Bronchial epithelial cell (primary cell): ENCODE results near the gene AGPAT1. TPM values are rescaled to one million over a fixed set of nuclear protein-coding genes. Genes with fewer than 3 reads are reported as not detected.

Source experiments
- DNase-seq: peaks from one replicate; pipeline ENCODE4 v3.0.0-alpha.2; 2010; ENCODE audit warnings: low read depth
- FAIRE-seq: peaks from 2 replicates; lab custom pipeline; 2011; peaks lifted over from hg19 to GRCh38; lab: Jason Lieb, UNC
- H3K27me3 ChIP-seq: 2 replicates; pipeline ENCODE4 v1.5.1; 2011; ENCODE audit warnings: low read length; ENCODE audit not compliant: control insufficient read depth, insufficient read depth
- H3K36me3 ChIP-seq: 2 replicates; pipeline ENCODE4 v1.5.1; 2011; ENCODE audit warnings: low read length; ENCODE audit not compliant: control insufficient read depth, insufficient read depth
- H3K4me3 ChIP-seq: 2 replicates; pipeline ENCODE4 v1.5.1; 2011; ENCODE audit warnings: mild to moderate bottlenecking, low read depth, low read length, control low read depth
- total RNA-seq: library from RNA; depleted of rRNA; stranded (reverse); fragments of >200 nt; gene quantifications from 2 replicates; pipeline ENCODE4 v1.2.1, GENCODE V29; 2014
- TF ChIP-seq, protein P1 (sequence below): IDR thresholded peaks from 2 replicates; pipeline ENCODE4 v1.5.1; 2011; ENCODE audit warnings: mild to moderate bottlenecking, moderate library complexity, low read length, control low read depth, inconsistent platforms; ENCODE audit not compliant: insufficient read depth, severe bottlenecking

Gene AGPAT1
- total RNA-seq, 1 donor from 2014 or later: 5.8 TPM

DNA sequence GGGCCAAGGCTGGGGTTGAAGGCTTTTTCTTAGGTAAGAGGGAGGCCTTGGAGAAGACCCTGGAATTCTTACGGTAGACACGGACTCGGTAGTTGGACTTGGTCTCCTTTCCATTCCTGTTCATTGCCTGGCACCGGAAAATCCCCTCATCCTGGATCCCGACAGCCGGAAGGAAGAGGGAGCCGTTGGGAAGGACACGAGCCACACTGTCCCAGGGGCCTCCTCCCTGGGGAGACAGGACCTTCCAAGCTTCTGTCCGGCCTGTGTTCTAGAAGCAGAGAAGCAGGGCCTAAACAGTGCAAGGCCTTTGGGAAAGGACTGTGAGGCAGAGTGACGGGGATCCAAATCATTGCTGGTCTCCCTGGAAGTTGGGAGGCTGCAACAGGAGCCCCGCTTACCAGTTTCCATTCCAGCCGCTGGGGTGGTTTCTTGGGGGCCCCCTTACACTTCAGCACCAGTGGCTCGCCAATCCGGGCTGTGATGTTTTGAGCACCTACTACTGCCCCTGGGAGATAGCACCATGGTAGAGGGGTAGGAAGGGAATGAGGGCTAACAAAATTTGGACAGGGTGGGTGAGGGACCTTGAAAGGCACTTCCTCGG lies 7.7 kb upstream of the AGPAT1 start:
- FAIRE-seq (no peak), DNase-seq (no peak)
- TF ChIP-seq, protein P1, sequence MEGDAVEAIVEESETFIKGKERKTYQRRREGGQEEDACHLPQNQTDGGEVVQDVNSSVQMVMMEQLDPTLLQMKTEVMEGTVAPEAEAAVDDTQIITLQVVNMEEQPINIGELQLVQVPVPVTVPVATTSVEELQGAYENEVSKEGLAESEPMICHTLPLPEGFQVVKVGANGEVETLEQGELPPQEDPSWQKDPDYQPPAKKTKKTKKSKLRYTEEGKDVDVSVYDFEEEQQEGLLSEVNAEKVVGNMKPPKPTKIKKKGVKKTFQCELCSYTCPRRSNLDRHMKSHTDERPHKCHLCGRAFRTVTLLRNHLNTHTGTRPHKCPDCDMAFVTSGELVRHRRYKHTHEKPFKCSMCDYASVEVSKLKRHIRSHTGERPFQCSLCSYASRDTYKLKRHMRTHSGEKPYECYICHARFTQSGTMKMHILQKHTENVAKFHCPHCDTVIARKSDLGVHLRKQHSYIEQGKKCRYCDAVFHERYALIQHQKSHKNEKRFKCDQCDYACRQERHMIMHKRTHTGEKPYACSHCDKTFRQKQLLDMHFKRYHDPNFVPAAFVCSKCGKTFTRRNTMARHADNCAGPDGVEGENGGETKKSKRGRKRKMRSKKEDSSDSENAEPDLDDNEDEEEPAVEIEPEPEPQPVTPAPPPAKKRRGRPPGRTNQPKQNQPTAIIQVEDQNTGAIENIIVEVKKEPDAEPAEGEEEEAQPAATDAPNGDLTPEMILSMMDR: no peak
- H3K27me3 ChIP-seq: no peaks in the 10 kb centered on the region
- H3K4me3 ChIP-seq: no peak overlapping the region
- peaks cover 19% of the 10 kb centered on the region for H3K36me3 ChIP-seq

DNA sequence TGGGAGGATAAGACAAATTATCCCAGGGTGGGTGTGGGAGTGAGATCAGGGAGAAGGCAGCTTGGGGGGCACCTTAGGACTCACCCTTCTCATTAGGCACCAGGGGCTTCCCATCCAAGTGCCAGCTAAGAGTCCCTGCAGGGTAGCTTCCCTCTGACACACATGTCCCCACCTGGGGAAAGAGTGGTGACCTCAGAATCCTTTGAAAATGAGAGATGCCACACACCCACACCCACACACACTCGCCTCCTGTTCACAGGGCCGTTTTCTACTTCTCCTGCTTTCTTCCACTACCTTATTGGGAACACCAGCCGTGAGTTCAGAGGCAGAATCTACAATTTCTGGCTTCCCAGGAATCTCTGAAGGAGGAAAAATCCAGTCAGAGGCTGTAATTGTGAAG lies 7.1 kb upstream of the AGPAT1 start:
- FAIRE-seq (no peak), DNase-seq (no peak)
- Histone ChIP-seq H3K4me3 (no peak overlapping the region), H3K27me3 (no peaks in the 10 kb centered on the region), H3K36me3 (peaks cover 18% of the 10 kb centered on the region)
- TF ChIP-seq, protein P1: no peak

DNA sequence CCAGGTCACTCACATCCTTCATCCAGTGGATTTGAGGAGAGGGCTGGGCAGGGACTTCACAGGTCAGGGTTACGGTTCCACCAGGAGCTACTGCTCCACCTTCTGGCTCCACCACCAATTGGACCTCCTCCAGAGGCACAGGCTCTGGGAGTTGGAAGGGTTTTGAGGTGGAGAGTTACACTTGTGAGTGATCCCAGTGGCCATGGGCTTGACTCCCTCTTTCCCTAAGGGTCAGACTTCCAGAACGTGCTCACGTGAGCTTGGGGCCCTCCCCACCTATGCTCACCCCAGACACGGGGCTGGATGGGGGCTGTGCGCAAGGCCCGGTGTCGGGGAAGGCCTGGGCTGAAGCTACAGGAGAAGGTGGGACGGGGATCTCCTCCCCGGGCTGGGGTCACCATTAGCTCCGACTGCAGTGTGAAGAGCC lies 6.7 kb upstream of the AGPAT1 start:
- Histone ChIP-seq H3K27me3 (no peaks in the 10 kb centered on the region), H3K36me3 (peaks cover 16% of the 10 kb centered on the region), H3K4me3 (no peak overlapping the region)
- DNase-seq (no peak), FAIRE-seq (no peak)
- TF ChIP-seq, protein P1: no peak

DNA sequence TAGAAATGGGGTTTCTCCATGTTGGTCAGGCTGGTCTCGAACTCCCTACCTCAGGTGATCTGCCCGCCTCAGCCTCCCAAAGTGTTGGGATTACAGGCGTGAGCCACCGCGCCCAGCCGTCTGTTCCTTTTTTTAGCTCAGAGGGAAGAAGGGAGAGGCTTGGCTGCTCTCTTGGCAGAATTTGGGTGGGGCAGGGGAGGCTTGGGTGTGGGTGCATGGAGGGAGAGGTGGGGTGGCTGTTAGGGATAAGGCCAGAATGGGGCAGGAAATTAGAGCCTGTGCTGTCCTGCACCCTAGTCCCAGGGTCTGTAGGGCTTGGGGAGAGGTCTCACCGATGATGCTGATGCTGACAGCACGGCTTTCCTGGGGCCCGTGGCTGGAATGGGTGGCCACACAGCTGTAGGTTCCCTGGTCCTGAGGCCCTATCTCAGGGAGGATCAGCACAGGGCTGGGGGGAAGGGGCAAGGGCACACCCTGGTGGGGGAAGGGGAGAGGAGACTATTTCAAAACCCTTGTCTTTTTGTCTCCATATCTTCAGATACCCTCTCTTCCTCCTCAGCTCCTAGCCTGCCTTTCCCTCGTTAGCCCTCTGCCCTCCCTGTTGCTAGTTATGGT lies 6.1 kb upstream of the AGPAT1 start:
- H3K36me3 ChIP-seq: peaks cover 16% of the 10 kb centered on the region
- DNase-seq (no peak), FAIRE-seq (no peak)
- H3K27me3 ChIP-seq: no peaks in the 10 kb centered on the region
- H3K4me3 ChIP-seq: no peak overlapping the region
- TF ChIP-seq, protein P1: no peak

DNA sequence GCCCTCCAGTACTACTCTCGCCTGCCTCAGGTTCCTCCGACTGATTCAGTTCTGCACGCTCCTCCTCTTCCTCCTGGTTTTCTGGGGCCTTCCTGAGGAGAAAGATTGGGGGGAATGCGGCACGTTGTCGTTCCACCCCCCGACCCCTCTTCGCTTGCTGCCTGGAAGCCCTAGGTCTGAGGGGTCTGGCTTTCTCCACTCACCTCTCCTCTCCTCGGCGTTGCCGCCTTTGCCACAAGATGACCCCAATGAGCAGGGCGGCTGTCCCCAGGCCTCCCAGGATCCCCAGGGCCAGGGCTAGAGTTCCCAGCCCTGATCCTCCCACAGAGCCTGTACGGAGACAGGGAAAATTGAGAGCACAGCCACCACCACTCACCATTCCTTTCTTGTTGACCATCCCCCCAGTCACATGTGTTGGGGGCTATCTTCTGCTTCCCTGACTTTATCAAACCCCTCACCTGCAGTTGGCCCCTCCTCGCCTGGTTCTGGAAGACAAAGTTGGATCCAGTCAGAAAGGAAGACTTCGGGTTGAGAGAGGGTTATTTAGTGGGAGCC lies 5.3 kb upstream of the AGPAT1 start:
- FAIRE-seq: no peak
- TF ChIP-seq, protein P1: no peak
- H3K36me3 ChIP-seq: peaks cover 14% of the 10 kb centered on the region
- no peak for DNase-seq
- no peaks in the 10 kb centered on the region for H3K27me3 ChIP-seq
- H3K4me3 ChIP-seq: no peak overlapping the region
